ENCODE measurements around the gene VWA8. TPM values are rescaled to one million over a fixed set of nuclear protein-coding genes. Genes with fewer than 3 reads are reported as not detected.

The VWA8 gene
- total and polyA plus RNA-seq, 2 experiments from 2014 or later = 6.3 to 24.6 TPM

GRCh38 chr13:41837629-41838028, 123.3 kb downstream of the VWA8 start:
- Histone ChIP-seq H3K27me3 (ENCODE audit: insufficient read depth) (no peaks in the 10 kb centered on the region), H2AFZ (no peak overlapping the region), H3K9me2 (ENCODE audit: insufficient read depth) (no peaks in the 10 kb centered on the region), H3K79me2 (replicated peaks; ENCODE audit: insufficient read depth) (no peaks in the 10 kb centered on the region), H3K4me1 (ENCODE audit: insufficient read depth) (no peaks in the 10 kb centered on the region), H3K4me3 (no peak overlapping the region), H3K27ac (ENCODE audit: low read depth) (no peak overlapping the region), H3F3A (replicated peaks; ENCODE audit: low read depth) (no peaks in the 10 kb centered on the region), H3K4me2 (no peak overlapping the region), H3K36me3 (ENCODE audit: insufficient read depth) (no peaks in the 10 kb centered on the region), H4K20me1 (replicated peaks; ENCODE audit: insufficient read depth) (no peaks in the 10 kb centered on the region)
- Mint-ChIP-seq H3K9me3 (no peaks in the 10 kb centered on the region), H3K4me1 (peaks cover 2% of the 10 kb centered on the region; the same call in 1 of the 3 replicates), H3K27me3 (ENCODE audit: insufficient read depth, low read depth, poor library complexity) (no peaks in the 10 kb centered on the region), H3K4me3 (no peak overlapping the region), H3K27ac (no peak overlapping the region), H3K36me3 (ENCODE audit: low read depth) (peaks cover 12% of the 10 kb centered on the region; the same call in 2 of the 3 replicates)
- DNase-seq (ENCODE audit: low spot score) (no peak), ATAC-seq (no peak)
- TF ChIP-seq ZNF331 (CRISPR knock-in tag; IDR thresholded peaks at IDR 0.05; ENCODE audit: low read depth) (no peak), ZNF462 (CRISPR knock-in tag; IDR thresholded peaks at IDR 0.05) (no peak), REST (IDR thresholded peaks at IDR 0.05; ENCODE audit: unreplicated experiment) (no peak), CREB1 (CRISPR knock-in tag; IDR thresholded peaks at IDR 0.05; ENCODE audit: low read depth) (no peak), JUNB (IDR thresholded peaks at IDR 0.05; ENCODE audit: unreplicated experiment) (no peak), STAT1 (IDR thresholded peaks at IDR 0.05; ENCODE audit: unreplicated experiment) (no peak), EZH2 (IDR thresholded peaks at IDR 0.05; ENCODE audit: low read depth, unreplicated experiment) (no peak), CTCF (conservative IDR thresholded peaks at IDR 0.05; ENCODE audit: low read depth in 2 of 2) (no peak), NANOG (IDR thresholded peaks at IDR 0.05; ENCODE audit: borderline replicate concordance) (no peak)

All from GM23338 (cell line).